ENCODE data around the gene SCAF4. TPM values are rescaled to one million over a fixed set of nuclear protein-coding genes. Genes with fewer than 3 reads are reported as not detected.
A peak's percentile ranks its signal among the peaks of the same experiment; 100 is the strongest.

Gene SCAF4
- polyA plus RNA-seq, 2 of the 4 experiments (the other 2 are of a cell fraction), result 10.4 to 16.6 TPM

DNA sequence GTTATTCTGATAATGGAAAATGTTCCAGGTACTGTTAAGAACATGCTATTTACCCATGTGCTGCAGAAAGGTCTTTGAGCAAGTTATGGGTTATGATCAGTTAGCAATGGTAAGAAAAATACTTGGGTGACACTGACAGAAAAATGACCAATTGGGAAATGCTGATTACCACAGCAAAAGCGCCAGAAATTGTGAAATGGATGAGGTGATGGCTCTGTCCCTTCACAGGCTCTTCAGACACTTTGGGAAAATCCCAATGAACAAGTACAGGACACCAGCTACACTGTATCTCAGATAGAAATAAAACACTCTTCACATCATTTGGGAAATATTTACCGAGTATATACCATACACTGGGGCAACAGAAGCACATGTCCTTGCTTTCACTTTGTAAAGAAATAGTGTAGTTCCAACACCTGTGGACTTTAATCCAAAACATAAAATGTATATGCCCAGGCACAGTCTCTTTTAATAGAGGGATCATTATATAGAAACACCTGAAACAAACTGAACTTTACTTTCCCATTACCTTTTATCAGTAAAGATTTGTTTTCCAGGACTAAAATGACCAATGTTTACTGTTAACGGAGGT lies 58.5 kb downstream of the SCAF4 start:
- CTCF ChIA-PET, result interaction anchor here (1.6 kb wide), 1 partner anchor 12 kb away, joined by 3 read pairs; no protein-coding TSS in a partner anchor

DNA sequence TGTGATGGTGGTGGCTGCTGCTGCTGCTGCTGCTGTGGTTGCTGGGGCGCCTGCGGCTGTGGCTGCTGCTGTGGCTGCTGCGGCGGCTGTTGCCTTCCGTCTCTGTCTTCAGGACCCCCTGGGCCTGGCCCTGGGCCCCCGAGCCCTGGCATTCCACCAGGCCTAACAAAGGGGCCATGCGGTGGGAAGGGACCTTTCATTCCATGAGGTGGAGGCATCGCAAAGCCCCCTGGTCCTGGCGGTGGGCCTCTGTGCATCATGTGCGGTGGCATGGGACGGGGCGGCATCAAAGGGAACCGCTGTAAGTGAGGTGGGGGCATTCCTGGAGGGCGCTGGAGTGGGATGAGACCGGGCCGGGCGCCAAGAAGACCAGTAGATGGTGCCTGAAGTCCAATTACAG lies 60.0 kb downstream of the SCAF4 start:
- no peak overlapping the region for H3K4me3 ChIP-seq

More for the DNA sequence above, 58.5 kb downstream of the SCAF4 start:
- Histone ChIP-seq H3K4me2 (no peak overlapping the region), H3K9me3 (no peaks in the 10 kb centered on the region), H3K4me3 (no peak overlapping the region), H3K4me1 (peaks cover 8% of the 10 kb centered on the region; the same call in 1 of the 3 replicates), H3K27ac (no peak overlapping the region)
- no peak for FAIRE-seq
- WGBS (ENCODE audit: missing lambda C conversion rate), result 84% methylated on average over 3 of the region's 3 CpGs
- no peak for ATAC-seq
- POLR2A ChIA-PET, result no interaction called here
- TF ChIP-seq TP53 (CRISPR knock-in tag; IDR thresholded peaks at IDR 0.05) (no peak), ZC3H11A (IDR thresholded peaks at IDR 0.05) (no peak), KDM1A (IDR thresholded peaks at IDR 0.05; ENCODE audit: low read depth) (no peak), RAD21 (conservative IDR thresholded peaks at IDR 0.05 in 1 of 2, IDR thresholded peaks at IDR 0.05 in 1 of 2) (no peak), NFE2L2 (conservative IDR thresholded peaks at IDR 0.05; ENCODE audit: low read length) (no peak), ZSCAN20 (CRISPR knock-in tag; IDR thresholded peaks at IDR 0.05) (no peak), EP300 (IDR thresholded peaks at IDR 0.05) (no peak), FOXS1 (CRISPR knock-in tag; IDR thresholded peaks at IDR 0.05) (no peak), ESRRA (IDR thresholded peaks at IDR 0.05; ENCODE audit: borderline replicate concordance, low read length) (no peak), HOXB5 (CRISPR knock-in tag; IDR thresholded peaks at IDR 0.05) (no peak), EHF (CRISPR knock-in tag; IDR thresholded peaks at IDR 0.05) (no peak), SMC3 (IDR thresholded peaks at IDR 0.05) (no peak), CBX2 (IDR thresholded peaks at IDR 0.05; ENCODE audit: borderline replicate concordance, low read depth) (no peak), SREBF2 (IDR thresholded peaks at IDR 0.05) (no peak), MAZ (IDR thresholded peaks at IDR 0.05; ENCODE audit: borderline replicate concordance, low read depth, low read length) (no peak), HDAC2 (IDR thresholded peaks at IDR 0.05) (no peak)
- TF ChIP-seq, protein P1, sequence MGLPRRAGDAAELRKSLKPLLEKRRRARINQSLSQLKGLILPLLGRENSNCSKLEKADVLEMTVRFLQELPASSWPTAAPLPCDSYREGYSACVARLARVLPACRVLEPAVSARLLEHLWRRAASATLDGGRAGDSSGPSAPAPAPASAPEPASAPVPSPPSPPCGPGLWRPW (IDR thresholded peaks at IDR 0.05), result no peak
- TF ChIP-seq, protein P2, sequence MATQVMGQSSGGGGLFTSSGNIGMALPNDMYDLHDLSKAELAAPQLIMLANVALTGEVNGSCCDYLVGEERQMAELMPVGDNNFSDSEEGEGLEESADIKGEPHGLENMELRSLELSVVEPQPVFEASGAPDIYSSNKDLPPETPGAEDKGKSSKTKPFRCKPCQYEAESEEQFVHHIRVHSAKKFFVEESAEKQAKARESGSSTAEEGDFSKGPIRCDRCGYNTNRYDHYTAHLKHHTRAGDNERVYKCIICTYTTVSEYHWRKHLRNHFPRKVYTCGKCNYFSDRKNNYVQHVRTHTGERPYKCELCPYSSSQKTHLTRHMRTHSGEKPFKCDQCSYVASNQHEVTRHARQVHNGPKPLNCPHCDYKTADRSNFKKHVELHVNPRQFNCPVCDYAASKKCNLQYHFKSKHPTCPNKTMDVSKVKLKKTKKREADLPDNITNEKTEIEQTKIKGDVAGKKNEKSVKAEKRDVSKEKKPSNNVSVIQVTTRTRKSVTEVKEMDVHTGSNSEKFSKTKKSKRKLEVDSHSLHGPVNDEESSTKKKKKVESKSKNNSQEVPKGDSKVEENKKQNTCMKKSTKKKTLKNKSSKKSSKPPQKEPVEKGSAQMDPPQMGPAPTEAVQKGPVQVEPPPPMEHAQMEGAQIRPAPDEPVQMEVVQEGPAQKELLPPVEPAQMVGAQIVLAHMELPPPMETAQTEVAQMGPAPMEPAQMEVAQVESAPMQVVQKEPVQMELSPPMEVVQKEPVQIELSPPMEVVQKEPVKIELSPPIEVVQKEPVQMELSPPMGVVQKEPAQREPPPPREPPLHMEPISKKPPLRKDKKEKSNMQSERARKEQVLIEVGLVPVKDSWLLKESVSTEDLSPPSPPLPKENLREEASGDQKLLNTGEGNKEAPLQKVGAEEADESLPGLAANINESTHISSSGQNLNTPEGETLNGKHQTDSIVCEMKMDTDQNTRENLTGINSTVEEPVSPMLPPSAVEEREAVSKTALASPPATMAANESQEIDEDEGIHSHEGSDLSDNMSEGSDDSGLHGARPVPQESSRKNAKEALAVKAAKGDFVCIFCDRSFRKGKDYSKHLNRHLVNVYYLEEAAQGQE (IDR thresholded peaks at IDR 0.05), result no peak
- no peak for DNase-seq (ENCODE audit: low read depth in 1 of 2, low spot score in 1 of 2)

More for the DNA sequence above, 60.0 kb downstream of the SCAF4 start:
- ATAC-seq, result peak in 1 of 2 experiments; percentile 34; a peak in 3 of 6 replicates
- FAIRE-seq, result no peak
- no peaks in the 10 kb centered on the region for H3K9me3 ChIP-seq
- ChIA-PET POLR2A (no interaction called here), CTCF (interaction anchor here (1.6 kb wide), 1 partner anchor 10 kb away, joined by 3 read pairs; no protein-coding TSS in a partner anchor)
- no peak overlapping the region for H3K4me2 ChIP-seq
- 92% methylated on average over 9 of the region's 17 CpGs for WGBS (ENCODE audit: missing lambda C conversion rate)
- TF ChIP-seq, protein P3, sequence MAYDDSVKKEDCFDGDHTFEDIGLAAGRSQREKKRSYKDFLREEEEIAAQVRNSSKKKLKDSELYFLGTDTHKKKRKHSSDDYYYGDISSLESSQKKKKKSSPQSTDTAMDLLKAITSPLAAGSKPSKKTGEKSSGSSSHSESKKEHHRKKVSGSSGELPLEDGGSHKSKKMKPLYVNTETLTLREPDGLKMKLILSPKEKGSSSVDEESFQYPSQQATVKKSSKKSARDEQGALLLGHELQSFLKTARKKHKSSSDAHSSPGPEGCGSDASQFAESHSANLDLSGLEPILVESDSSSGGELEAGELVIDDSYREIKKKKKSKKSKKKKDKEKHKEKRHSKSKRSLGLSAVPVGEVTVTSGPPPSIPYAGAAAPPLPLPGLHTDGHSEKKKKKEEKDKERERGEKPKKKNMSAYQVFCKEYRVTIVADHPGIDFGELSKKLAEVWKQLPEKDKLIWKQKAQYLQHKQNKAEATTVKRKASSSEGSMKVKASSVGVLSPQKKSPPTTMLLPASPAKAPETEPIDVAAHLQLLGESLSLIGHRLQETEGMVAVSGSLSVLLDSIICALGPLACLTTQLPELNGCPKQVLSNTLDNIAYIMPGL (CRISPR knock-in tag; IDR thresholded peaks at IDR 0.05; ENCODE audit: borderline replicate concordance), result no peak
- TF ChIP-seq RARB (CRISPR knock-in tag; IDR thresholded peaks at IDR 0.05), result no peak
- TF ChIP-seq, protein P1 (IDR thresholded peaks at IDR 0.05), result no peak
- no peak for TF ChIP-seq MAZ (IDR thresholded peaks at IDR 0.05; ENCODE audit: borderline replicate concordance, low read depth, low read length)
- TF ChIP-seq CBX8 (IDR thresholded peaks at IDR 0.05), result no peak
- TF ChIP-seq CEBPB (IDR thresholded peaks at IDR 0.05), result no peak
- TF ChIP-seq SREBF2 (IDR thresholded peaks at IDR 0.05), result no peak
- no peak overlapping the region for H3K27ac ChIP-seq
- peaks cover 8% of the 10 kb centered on the region; the same call in 1 of the 3 replicates for H3K4me1 ChIP-seq
- no peak for DNase-seq (ENCODE audit: low read depth in 1 of 2, low spot score in 1 of 2)

All from A549 (cell line).